NCI-H1105 treated with DMSO at 0.1 percent for 48 hours (cell line): Measurements from ENCODE around the gene NUDT13.
A peak's percentile ranks its signal among the peaks of the same experiment; 100 is the strongest.

ENCODE experiments used
- DNase-seq: peaks from one replicate; lab custom pipeline; 2025; lab: John Stamatoyannopoulos, UW

NUDT13 gene

DNA sequence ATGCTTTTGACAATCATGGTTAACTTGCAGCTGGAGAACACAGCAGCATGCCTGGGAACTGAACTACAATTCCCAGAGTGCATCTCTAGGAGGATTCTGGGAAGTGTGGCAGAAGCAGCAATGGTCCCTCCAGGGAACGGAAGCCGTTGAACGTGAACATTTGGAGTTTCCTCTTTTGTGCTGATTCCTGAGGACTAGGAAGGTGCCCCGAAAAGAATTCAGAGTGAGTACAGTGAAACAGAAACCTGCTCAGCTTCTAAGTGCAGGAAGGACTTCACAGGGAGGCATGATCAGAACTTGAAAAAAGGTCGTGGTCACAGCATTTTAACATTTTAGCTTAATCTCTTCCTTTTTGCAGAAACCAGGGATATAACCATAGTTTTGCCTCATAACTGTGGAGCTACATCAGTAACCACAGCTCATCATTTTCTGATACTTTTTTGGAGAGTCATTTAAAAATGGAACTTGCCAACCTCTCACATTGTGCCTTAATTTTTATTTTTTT is at the start of gene NUDT13:
Gene NUDT13 (plus strand): TSS at position 111 of the 505 bp plus-strand sequence. CDS start 3,911 bp downstream, outside the sequence.
- no peak for DNase-seq

DNA sequence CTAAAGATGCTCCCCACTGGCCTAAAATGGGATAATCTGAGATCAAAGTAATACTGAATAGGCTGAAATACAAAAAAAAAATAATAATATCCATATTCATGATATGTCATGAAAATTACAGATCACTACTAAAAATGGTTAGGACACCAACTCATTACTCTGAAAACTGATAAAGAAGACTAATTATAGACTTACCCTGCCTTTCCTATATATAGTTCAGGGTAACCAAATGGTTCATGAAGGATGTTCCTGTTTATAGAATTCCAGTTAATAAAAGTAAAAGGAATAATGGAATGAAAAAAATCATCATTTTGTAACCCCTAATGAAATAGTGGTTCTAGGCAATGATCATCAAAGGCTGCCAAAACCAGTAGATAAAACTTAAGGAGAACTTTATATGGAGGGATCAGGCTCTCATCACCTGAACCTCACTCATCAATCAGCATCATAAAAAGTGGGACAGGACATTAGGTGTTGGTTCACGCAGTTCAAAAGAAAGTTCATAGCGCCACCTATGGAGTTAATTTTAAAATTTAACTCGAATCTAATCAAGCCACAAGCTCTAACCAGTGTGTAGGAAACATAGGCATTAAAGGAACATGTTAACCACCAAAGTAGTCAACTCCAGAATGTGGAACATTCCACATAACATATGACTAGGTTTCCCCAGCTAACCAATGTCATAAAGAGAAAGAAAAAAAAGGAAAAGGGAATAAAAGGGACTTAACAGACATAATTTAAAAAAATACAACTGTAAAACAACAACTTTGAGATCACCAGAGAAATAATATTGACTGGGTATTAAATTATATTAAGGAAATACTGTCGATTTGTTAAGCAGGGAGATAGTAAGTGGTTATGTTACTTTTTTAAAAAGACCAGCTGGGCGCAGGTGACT is 49.3 kb upstream of the NUDT13 start:
- DNase-seq, result peak; percentile 50

DNA sequence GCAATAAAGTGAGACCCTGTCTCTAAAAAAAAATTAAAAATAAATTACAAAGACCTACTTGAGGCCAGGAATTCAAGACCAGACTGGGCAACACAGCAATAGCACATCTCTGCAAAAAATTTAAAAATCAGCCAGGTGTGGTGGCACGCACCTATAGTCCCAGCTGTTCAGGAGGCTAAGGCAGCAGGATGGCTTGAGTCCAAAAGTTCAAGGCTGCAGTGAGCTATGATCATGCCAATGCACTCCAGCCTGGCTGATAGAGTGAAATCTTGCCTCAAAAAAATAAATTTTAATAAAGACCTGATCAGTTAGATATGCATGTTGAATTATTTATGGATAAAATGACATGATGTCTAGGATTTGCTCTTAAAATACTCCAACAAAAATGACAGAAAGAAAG is 48.5 kb upstream of the NUDT13 start:
- no peak for DNase-seq

DNA sequence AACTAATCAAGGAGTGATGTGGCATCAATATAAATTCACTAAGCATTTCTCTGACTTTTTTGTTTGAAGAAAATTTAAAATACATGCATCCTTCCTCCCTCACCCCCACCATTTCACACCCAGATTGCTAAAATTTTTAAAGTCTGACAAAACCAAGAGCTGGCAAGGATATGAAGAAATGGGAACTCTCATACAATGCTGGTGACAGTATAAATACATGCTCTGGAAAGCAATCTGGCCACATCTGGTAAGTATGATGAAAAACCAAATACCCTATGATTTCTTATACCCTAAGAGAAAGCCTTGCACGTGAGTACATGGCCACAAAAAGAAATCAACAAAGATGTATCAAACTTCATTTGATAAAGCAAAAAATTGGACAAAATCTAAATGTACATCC is 44.8 kb upstream of the NUDT13 start:
- DNase-seq, result no peak

DNA sequence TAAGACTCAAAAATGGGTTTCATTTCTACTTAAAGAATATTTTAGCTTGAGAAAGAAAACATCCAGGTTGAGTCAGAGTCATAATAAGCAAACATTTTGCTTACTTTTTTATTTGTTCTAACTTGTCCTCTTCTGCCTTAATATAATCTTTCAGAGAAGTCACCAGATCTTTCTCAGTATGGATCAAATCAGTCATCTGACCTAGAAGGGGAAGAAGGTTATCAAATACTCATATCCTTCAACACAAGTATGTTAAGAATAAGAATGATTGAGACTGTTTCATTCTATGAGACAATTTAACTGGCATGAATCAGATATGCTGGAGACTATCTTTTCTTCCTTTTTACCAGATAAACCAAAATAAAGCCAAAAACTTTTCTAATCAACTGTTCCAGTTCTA is 36.6 kb upstream of the NUDT13 start:
- DNase-seq, result no peak

DNA sequence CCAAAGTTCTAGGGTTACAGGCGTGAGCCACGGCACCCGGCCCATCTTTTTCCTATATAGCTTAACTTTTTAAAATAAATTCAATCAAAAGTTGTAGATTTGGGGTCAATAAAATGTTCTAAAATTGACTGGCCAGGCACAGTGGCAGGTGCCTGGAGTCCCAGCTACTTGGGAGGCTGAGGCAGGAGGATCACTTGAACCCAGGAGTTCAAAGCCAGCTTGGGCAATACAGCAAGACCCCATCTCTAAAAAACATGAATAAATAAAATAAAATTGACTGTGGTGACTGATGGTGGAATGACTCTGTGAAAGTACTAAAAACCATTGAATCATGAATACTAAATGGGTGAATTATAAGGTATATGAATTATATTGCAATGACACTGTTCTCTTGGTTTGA is 34.4 kb upstream of the NUDT13 start:
- no peak for DNase-seq

DNA sequence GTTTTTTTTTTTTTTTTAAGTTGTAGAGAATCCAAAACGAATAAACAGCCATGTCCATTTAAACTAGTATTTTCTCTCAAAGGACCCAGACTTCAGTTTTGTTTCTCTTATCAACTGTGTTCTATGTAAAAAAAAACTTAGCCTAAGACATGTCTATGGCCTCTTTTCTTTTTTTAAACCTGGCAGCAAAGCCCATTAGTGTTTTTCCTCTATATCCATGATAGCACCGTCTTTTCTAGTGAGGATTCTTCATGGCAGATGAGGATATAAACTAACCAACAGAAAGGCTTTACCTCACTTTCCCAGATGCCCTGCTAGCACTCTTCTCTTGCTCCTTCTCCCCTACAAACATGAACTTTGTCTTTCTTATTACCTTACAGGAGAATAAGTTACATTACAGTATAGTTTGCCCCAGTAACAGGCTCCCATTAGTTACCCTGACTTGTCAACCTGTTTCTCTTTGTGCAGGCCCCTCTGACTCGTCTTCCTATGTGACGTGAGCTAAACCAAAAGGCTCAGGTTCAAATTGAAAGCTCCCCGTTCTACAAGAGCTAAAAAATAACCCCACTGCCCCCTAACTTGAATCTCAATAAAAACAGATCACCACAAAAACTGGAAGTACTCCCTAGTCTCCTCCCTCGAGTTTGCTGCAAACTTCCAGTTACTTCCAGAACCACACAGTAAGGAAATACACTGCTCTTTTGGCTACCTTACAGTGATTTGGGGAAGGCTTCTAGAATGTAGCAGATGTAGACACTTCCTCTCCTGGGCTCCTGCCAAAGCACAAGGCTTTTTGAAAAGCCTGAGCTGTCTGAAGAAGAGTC is 33.7 kb upstream of the NUDT13 start:
- no peak for DNase-seq

DNA sequence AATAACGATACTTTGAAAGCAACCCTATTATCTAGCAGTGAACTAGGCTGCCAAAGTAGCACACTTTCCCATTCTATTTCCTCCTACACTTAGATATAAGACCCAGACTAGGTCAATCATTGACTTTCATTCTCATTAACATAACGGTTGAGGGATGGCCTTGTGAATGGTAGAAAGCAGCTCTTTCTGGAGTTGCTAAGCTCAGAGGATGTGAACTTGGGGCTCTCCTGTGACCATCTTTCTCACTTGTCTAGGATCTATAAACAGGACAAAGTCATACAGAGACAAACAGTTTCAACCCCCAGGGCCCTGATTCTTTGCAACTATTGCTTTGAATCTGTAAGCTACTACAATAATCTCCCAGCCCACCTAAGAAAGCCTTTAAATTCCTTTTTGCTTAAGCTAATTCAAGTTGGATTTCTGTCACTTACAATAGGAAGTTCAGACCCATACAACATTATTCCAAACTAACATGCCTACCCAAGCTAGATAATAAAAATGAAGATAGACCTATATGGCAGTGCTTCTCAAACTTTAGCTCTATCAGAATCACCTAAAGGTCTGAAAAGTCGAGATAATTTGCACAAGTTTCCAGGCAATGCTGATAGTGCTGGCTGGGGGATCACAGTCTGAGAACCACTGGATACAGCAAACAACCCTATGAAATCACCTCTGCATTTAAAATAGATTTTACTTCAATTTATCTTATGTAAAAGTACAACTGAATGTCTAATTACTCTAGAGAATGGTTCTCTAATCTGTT is 30.3 kb upstream of the NUDT13 start:
- DNase-seq, result no peak

DNA sequence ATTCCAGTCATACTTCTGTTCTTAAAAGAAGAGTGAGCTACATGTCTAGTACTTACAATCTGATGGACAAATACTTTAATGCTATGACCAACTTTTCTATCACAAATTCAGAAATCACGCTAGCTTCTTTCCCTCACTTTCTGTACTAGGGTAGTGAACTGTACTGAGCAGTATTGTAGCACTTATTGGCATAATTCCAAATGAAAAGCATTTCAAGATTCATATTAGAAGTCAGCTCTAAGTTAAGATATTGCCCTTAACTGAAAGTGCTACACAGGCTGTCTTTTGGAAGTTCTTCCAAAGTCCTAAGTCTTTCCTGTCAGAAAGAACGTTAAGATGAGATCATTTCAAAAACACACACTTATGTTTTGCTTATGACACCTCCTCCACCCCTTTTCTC is 27.0 kb upstream of the NUDT13 start:
- DNase-seq, result no peak

DNA sequence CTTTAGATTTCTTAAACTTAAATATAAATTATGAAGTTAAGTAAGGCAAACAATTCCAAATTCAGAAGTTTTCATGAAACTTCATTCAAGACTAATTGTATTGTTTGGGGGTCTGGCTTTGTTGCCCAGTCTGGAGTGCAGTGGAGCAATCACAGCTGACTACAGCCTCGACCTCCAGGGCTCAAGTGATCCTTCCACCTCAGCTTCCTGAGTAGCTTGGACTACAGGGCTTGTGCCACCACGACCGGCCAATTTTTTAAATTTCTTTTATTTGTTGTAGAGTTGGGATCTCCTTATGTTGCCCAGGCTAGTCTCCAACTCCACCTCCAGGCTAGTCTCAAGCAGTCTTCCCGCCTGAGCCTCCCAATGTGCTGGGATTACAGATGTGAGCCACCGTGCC is 26.0 kb upstream of the NUDT13 start:
- DNase-seq, result no peak

DNA sequence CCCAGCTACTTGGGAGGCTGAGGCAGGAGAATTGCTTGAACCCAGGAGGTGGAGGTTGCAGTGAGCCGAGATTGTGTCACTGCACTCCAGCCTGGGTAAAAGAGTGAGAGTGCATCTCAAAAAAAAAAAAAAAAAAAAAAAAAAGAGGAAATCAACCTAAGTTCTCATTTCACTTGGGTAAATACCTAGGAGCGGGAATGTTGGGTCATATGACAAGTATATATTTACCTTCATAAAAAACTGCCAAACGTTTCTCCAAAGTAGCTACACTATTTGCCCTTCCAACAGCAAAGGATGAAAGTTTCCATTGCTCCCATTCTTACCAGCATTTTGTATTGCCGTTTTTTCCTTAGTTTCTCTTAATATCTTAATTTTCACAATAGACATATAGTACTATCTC is 23.4 kb upstream of the NUDT13 start:
- no peak for DNase-seq

DNA sequence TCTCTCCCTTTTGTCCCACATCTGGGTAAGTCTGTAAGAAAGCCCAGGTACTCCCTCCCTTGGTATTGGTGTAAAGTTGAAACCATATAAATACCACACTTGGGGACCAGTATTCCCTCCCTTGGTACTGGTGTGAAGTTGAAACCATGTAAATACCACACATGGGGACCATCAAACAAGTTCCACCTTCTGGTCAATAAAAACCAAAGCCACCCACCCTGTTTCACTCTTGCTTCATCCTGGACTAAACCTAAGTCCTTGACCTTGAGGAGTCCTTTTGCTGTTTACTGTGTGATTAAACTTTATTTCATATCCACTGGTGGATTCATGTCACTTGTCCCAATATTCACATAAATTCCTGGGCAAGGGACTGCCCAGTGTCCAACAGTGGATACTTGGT is 22.0 kb upstream of the NUDT13 start:
- DNase-seq, result no peak

DNA sequence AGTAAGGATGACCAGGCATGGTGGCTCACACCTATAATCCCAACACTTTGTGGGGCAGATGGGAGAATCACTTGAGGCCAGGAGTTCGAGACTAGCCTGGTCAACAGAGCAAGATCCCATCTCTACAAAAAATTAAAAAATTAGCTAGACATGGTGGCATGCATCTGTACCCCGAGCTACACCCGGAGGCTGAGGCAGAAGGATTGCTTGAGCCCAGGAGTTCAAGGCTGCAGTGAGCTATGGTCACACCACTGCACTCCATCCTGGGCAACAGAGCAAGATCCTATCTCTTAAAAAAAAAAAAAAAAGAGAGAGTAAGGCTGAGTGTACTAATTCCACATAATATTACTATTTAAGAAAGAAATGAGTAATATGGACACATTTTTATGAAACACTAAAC is 17.4 kb upstream of the NUDT13 start:
- no peak for DNase-seq

DNA sequence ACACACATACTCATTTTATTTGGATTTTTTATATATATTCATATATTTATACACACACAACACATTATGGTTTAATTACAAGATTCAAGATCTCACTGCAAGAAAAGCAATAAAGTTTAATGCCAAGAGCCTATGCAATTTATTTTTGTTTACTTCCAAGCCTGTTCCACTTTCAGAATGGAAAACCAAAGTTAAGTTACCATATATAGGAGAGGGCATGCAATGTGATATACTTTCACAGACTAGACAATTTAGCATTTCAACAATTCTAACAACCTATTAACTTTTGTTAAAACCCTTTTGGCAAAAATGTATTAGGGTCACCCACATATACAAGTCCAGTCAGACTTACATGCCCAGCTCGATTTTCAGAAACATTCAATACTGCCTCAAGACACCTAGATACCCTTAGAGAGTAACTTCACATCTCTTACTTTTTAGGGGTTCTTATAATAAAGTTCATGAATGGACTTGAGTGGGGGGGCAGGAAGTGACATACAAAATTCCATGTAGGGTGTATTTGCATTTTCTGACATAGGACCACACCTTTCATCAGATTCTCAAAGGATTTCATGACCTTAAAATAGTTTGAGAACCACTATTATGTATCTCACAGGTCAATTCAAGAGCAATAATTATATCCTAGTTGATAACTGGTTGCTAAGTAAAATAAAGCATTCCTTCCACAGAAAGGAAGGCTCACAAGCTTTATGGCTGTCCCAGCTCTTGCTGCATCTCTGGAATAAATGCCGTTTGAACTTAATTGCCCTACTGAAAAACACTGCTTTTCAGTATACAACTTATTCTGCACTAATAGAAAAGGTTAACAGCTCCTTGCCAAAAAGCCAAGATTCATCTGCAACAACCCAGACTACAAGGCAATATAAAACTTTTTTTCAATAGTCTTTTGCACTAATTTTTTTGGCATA is 16.1 kb upstream of the NUDT13 start:
- DNase-seq, result no peak

DNA sequence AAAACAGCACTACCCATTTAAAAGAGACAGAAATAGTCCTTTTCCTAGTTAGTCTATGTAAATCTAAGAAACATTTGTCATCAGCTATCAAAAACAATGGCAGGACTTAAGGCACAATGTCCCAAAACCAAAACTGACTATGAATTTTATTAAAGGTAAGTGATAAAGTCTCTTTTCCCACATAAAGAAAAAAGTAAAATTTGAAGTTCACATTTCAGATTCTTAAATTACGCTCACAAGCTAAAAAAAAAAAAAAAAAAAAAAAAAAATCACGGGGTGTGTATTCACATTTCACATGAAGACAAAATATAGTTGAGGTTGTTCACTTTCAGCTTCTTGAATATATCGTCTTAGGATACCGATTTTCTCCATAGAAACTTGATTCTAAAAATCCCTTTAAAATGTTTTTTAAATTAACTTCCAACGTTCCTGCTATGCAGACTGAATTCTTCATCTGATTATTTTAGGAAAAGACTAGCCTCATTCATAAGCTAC is 15.2 kb upstream of the NUDT13 start:
- no peak for DNase-seq

DNA sequence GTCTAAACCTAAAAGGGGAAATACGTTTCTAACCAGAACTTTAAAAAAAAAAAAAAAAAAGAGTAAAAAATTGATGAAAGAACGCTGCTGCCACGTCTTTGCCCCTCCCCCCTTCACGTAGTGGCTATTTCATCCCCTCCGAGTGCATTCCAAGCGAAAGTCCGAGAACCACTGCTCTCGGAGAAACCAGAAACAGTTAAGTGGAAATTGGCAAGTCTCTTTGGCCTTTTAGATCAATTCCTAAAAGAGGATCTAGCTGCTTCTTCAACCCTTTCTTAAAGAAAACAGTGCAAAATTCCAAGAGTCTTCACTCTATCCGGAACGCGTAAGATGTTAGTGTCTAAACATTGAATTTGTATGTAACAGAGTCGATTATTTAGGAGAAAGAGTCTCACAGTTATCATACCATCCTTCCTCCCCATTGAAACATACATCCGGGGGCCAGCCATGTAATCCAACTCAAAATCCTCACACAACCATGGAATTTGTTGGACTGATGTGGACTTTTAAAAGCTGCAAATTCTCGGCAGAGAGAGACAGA is 14.7 kb upstream of the NUDT13 start:
- peak; percentile 29 for DNase-seq

DNA sequence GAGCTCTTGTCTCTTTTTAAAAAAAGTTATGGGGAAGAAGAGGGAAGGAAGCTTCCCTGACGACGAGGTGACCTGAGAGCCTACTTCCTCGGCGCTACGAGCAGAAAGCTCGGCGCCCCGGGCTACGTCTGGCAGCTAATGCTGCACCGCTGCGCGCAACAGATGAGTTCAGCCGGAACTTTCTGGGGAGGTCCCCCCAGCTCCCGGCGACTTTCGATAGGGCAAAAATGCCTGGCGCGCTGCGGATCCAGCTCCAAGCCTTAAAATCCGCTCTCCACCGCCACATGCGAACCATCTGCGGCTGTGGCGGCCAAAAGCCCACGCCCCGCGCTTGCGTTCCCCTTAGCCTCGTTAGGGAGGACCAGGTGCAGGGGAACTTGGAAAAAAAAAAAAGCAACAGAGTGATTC is 14.2 kb upstream of the NUDT13 start:
- peak; percentile 29 for DNase-seq

DNA sequence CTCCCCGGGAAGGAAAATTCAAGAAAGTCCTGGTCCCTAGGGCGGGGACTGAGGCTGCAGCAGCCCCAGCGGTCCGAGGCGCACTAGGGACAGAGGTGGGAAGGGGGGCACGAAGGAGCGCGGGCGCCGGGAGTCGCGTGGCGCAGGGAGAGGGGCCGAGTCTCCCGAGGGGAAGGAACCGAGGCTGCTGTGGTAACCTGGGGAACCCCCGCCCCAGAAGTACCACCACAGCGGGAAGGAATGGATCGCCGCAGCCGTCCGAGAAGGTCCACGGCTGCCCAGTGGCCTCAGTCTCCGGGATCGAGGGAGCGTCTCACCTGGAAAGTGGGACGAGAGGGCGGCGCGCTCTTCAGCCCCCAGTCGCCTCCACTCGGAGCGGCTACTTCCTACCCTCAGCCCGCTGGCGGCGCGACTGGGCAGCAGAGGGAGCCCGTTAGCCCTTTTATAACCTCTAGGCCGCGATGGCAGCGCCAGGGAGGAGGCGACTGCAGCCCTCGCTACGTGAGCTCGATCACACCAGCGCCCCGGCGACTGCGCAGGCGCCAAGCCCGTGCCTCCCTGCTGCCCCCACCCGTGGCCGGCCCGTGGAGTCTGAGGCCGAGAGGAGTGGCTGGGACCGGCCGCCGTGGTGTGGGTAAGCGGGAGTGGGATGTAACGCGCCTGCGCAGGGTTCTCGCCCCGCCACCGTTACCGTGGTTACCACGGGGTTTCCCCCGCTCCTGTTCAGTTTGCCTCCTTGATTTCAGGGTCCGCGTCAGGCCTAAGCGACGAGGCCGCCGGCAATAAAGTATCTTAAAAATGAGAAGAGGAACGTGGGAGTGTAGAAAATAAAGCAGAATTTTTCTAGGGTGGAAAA is 13.6 kb upstream of the NUDT13 start, which contains the start of gene P4HA1:
Gene P4HA1 (minus strand): TSS at position 418 of the 856 bp plus-strand sequence. CDS start 21,983 bp downstream, outside the sequence.
- DNase-seq, result peak; percentile 87

DNA sequence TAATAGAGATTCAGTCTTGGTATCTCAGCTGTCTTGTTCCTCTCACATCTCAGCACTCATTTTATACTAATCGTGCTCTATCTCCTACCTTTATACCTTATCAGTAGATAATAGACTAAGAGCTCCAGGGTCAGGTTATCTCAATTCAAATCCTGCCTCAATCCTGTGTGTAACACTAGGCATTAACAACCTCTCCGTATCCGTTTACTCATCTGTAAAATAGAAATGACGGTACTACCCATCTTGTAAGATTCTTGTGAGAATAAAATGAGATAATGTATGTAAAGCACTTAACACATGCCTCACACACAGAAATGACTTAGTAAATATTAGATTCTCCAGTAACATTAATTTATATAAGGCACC is 13.0 kb upstream of the NUDT13 start:
- DNase-seq, result no peak

DNA sequence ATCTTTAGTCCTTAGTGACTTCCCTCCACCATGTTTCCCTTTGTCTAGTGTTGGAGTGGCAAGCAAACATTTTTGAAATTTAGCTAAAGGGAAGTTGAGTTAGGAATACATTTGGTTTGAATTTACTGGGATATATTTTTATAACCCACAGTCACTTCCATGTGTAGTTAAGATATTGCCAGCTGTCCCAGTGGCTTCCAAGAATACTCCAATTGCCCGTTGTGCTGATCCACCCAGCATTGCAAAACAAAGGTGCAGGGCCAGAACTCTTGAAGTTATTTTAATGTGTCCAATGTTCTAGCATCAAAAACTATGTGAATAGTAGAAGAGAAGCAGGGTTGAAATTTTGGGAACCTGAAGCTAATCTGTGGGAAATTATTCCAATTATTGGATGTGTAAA is 11.1 kb upstream of the NUDT13 start:
- no peak for DNase-seq
